OCI-M1 (cell line): Measurements from ENCODE around the gene KAZN.

Experiments
- DNase-seq: peaks from one replicate; lab custom pipeline; 2025; lab: John Stamatoyannopoulos, UW

KAZN gene

GRCh38 chr1:15008783-15009729 lies 410.6 kb downstream of the KAZN start:
- DNase-seq: no peak

GRCh38 chr1:15011160-15011559 lies 412.7 kb downstream of the KAZN start:
- no peak for DNase-seq

- DNase-seq: no peak
These were observed 413.2 kb downstream of the KAZN start for GRCh38 chr1:15011661-15012060.

- DNase-seq: no peak
These were observed 414.3 kb downstream of the KAZN start for GRCh38 chr1:15012822-15013221.

GRCh38 chr1:15013767-15014166 lies 415.3 kb downstream of the KAZN start:
- no peak for DNase-seq

GRCh38 chr1:15014516-15014915 lies 416.0 kb downstream of the KAZN start:
- DNase-seq: no peak

DNA sequence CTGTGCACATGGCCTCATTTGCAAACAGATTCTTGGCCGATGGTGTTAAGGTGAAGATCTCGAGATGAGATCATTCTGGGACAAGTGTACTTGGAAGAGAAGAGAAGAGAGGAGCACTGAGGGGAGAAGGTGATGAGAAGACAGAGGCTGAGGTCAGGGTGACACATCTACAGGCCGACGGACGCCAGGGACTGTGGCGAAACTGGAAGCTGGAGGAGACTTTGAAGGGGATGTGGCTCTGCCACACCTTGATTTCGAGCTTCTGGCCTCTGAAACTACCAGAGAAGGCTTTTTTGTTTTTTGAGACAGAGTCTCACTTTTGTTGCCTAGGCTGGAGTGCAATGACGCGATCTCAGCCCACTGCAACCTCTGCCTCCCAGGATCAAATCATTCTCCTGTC lies 417.5 kb downstream of the KAZN start:
- no peak for DNase-seq

DNA sequence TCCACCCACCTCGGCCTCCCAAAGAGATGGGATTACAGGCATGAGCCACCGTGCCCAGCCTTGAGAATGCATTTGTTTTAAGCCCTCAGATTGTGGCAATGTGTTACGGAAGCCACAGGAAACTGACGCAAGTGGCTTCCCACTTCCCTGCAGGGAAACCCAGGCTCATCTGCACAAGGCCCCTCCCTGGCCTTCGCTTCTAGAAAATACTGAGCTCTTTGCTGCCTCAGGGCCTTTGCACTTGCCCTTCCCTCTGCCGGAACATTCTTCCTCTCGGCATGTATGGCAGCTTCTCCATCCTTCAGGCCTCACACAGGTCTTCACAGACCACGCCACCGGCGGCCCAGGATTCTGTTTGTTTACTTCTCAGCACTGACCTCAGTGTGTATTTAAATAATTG lies 418.0 kb downstream of the KAZN start:
- no peak for DNase-seq

- no peak for DNase-seq
These were observed 418.6 kb downstream of the KAZN start for GRCh38 chr1:15017120-15017519.

DNA sequence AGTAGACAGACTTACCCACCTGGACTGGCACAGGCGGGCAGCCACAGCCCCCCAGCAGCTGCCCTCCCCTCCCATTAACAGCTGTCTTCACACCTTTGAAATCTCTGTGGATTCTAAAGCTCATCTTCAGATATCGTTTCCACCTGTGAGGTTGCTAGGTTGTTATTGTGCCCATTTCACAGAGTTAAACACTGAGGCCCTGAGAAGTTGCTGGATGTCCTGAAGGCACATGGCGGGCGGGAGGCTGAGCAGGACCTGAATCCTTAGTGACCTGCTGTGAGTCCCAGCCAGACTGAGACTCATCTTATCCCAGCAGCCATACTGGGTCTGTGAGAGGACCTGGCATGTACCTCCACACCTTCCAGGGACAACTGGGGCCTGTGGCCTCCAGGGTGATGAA lies 420.3 kb downstream of the KAZN start:
- no peak for DNase-seq

DNA sequence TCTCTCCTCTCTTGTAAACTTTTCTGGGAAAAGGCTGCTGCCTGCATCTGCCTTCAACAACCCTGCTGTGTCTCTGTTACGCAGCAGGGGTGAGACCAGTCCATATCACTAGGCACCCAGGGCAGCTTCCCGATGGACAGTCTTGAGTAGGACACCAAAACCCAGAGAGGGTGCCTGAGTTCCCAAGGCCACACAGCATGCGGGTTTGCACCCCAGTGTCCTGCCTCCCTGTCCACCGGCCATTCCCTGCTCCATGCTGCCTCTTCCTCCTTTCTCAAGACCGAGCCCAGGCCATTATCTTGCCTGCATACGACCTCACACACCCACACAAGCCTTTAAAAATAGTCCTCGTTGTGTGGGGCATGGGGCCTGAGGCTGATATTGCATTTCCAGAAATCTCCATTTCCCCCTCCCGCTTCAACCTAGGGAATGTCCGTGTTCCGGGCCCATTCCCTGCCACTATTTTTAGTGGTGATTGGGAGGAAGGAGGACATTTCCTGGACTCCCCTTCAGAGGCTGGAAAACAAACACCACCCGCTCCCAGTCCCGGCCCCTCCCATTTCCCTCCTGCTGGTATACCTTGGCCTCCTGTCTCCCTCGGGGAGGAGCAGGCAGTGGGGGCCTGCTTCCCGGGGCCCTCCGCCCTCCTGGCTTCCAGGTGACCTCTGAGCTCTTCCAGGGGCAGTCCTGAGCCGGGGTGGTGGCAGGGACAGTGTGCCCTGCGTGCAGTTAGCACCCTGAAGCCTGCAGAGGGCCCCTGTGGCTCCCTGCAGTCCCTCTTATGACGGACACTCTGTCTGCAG lies 422.7 kb downstream of the KAZN start:
- DNase-seq: no peak

DNA sequence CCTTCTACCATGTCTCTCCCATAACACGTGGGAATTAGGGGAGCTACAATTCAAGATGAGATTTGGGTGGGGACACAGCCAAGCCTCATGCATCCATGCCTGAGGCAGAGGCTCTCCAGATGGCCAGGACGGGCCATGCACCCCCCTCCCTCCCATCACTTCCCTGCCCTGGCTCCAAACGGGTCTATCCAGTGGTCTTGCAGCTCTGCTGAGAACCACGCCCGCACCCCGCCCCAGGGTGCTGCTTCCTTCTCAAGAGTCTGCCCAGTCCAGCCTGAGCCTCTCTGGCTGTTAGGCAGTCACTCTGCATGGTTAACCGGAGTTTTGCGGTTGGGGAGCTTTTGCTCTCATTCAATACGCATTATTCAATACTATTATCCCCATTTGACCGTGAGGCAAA lies 423.6 kb downstream of the KAZN start:
- DNase-seq: no peak

DNA sequence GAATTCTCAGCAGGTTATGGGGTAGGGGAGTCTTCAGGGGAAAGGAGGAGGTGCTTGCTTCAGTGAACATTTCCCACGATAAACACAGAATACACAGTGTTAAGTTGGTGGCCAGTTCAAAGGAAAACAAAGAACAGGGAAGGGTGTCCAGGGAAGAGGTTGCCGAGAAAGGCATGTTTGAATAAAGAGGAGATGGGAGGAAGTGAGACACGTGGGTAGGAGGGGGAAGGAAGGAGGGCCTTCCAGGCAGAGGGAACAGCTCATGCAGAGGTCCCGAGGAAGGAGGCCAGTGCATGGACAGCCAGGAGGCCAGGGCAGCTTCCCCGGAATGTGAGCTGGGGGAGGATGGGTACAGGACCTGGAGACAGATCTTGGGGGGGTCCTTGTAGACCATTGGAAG lies 424.7 kb downstream of the KAZN start:
- no peak for DNase-seq

DNA sequence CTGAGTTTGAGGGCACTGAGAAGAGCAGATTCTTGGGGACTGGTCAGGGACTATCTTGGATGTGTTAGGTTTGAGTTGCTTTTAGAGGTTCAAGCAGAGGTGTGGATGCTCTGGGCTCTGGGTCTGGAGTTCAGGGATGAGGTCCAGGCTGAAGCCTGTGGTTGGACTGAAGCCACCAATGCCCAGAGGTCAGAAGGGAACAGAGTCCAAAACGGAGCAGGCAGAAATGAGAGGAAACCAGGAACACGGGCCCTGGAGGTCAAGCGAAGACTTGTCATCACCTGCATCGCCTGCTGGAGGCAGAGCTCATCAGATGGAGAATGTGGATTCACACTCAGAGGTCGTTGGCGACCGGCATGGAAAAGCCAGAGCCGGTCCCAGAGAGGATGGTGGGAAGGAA lies 425.5 kb downstream of the KAZN start:
- DNase-seq: no peak

- DNase-seq: no peak
These were observed 427.6 kb downstream of the KAZN start for GRCh38 chr1:15026117-15026489.

DNA sequence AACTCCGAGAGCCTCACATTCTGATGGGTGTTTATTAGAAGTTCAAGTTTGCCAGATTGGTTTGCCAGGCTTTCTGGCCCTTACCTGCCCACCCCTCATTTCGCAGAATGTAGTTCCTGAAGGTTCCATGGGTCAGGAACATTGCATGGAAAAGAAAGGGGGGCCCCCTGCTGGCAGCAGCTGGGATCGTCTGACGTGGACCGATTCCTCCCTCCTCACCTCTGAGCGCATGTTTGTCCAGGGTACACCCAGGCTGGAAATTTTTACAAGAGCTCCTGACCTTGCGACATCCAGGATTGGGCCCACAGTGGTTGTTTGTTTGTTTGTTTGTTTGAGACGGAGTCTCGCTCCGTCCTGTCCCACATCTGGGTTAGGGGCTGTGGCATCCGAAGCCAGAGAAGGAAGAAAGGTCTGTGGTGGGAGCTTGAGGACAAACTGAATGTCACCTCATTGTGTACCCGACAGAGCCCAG lies 429.1 kb downstream of the KAZN start:
- peak; percentile 47 for DNase-seq

DNA sequence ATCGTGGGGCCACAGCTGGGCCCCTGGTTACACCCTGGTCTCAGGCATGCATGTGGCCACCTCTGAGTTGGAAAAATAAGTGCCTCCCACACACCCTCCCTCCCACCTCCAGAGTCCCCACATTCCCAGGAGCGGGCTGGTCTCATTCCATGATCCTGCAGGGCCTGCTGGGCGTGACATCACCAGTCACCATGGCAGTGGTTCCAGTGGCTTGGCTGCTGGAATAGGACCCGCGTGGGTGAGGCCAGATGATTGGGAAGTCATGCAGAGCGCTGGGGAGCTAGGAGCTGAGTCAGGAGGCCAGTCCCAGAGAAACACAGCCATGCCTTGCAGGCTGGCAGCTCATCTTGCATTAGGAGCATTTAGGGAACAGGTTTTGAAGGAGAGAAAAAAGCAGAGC lies 429.6 kb downstream of the KAZN start:
- no peak for DNase-seq

DNA sequence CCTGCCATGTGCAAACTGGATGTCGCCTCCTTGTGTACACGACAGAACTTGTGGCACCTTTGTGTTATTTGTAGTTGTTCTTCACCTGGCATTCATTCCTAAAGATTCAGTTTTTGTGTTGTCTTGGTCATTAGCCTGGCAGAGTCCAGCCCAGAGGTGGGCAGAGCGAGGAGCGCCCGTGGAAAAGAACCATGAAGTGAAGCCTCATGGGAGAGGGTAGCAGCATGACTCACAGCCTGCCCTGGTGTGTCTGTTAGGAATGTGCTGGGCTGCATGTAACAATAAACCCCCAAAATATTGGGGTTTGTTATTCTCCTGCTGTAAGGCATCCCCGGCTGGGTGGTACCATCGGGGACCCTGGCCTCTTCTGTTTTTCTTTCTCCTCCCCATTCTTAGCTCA lies 430.1 kb downstream of the KAZN start:
- no peak for DNase-seq

DNA sequence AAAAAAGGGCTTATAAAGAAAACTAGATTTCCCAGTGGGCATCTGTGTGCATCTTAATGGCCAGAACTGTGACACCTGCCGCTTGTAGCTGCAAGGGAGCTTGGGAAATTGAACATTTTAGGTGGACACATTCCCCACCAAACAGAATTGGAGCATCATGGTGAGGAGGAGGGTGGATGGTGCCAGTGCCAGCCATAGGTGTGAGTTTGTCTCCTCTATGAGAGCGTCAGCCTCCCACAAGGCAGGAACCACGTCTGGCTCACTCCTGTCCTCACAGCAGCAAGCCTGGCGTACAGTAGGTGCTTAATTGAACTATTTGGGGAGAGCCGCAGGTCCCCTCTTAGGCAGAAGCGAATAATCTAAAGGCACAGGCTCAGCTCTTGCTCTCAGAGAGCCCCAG lies 430.6 kb downstream of the KAZN start:
- DNase-seq: no peak

DNA sequence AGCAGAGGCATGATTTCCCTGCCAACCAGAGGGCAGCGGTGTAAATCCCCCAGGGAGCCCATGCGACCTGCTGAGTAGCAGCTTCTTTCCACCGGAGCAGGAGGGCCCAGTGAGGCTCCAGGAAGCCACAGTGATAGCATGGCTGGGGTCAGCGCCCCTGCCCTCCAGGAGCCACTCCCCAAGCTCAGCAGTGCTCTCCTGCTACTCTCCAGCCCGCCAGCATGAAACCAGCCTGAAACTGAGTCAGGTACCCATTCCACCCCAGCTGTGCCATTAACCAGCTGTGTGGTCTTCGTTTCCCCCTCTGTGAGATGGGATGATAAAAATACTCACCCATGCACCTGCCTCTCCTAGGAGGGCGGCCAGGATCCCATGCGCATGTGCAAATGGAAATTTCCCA lies 431.3 kb downstream of the KAZN start:
- no peak for DNase-seq

DNA sequence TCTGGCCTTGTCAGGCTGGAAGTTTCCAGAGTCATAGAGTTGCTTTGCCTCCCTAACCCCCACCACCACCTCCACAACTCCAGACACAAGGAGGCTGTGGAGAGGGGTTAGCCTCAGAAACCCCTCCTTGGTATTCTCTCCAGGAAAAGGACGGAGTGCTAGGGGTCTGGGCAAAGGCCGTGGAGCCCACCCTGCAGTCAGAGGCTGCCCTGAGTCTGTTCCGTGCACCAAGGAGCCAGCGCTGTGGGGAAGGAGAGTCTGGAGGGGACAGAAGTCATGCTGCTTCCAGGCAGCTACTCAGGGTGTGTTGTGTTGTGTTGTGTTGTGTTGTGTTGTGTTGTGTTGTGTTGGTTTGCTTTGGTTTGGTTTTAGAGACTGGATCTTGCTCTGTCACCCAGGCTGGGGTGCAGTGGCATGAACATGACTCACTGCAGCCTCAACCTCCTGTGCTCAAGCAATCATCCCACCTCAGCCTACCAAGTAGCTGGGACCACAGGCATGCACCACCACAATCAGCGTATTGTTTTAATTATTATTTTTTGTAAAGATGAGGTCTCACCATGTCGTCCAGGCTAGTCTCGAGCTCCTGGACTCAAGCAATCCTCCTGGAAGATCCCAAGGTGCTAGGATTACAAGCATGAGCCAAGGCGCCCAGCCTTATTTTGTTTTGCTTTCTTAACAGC lies 432.9 kb downstream of the KAZN start:
- no peak for DNase-seq

GRCh38 chr1:15033264-15033663 lies 434.8 kb downstream of the KAZN start:
- no peak for DNase-seq

GRCh38 chr1:15034656-15035055 lies 436.2 kb downstream of the KAZN start:
- no peak for DNase-seq
